GM12878 (cell line): ENCODE data around the gene GCKR.

Source experiments
- CBX5 ChIP-seq: sonication (generic); IDR thresholded peaks from 2 replicates; pipeline ENCODE4 v1.6.1; 2016; ENCODE audit warnings: low read depth, moderate library complexity, mild to moderate bottlenecking, inconsistent platforms
- CEBPB ChIP-seq, 2 experiments: fragments of 150-350 bp in 1 of 2; IDR thresholded peaks; 2 replicates each; pipeline ENCODE4 v1.6.1; 2012 to 2014; ENCODE audit warnings: low read depth in 2 of 2, low read length in 2 of 2, borderline replicate concordance in 1 of 2, inconsistent platforms in 1 of 2
- CREM ChIP-seq: IDR thresholded peaks from 2 replicates; pipeline ENCODE4 v1.6.1; 2014; ENCODE audit warnings: antibody characterized with exemption, low read depth
- EGR1 ChIP-seq, 2 experiments: IDR thresholded peaks; 1 replicate in 1 of 2; 2 replicates in 1 of 2; pipeline ENCODE4 v1.6.1; 2011 to 2012; ENCODE audit warnings: low read depth in 2 of 2, low read length in 2 of 2, borderline replicate concordance in 1 of 2, mild to moderate bottlenecking in 1 of 2, moderate library complexity in 1 of 2
- IKZF1 ChIP-seq: fragments of 450-650 bp; conservative IDR thresholded peaks from 2 replicates; pipeline ENCODE4 v1.6.1; 2017; ENCODE audit warnings: antibody characterized with exemption, mild to moderate bottlenecking
- RAD21 ChIP-seq: IDR thresholded peaks from 2 replicates; pipeline ENCODE4 v1.6.1; 2011; ENCODE audit warnings: mild to moderate bottlenecking, low read depth, low read length, moderate library complexity; ENCODE audit not compliant: insufficient read depth
- SREBF2 ChIP-seq: IDR thresholded peaks from 2 replicates; pipeline ENCODE4 v1.6.1; 2012; ENCODE audit warnings: mild to moderate bottlenecking, low read length
- TAF1 ChIP-seq: IDR thresholded peaks from 2 replicates; pipeline ENCODE4 v1.6.1; 2011; ENCODE audit warnings: mild to moderate bottlenecking, low read depth, low read length, borderline replicate concordance
- ZNF217 ChIP-seq: fragments of 450-650 bp; IDR thresholded peaks from 2 replicates; pipeline ENCODE4 v1.6.1; 2017; ENCODE audit warnings: antibody characterized with exemption, mild to moderate bottlenecking
- ZNF274 ChIP-seq: IDR thresholded peaks from one replicate; pipeline ENCODE4 v1.8.0; 2011; ENCODE audit not compliant: insufficient read length, insufficient read depth
- TF ChIP-seq, protein P1 (sequence below), 3 experiments: IDR thresholded peaks in 2 of 3; conservative IDR thresholded peaks in 1 of 3; 2 replicates each; pipeline ENCODE4 v1.5.1; 2011; ENCODE audit warnings: low read depth in 3 of 3, low read length in 3 of 3, mild to moderate bottlenecking in 3 of 3, control low read depth in 2 of 3, moderate library complexity in 2 of 3, inconsistent platforms in 1 of 3, mixed read lengths in 1 of 3; ENCODE audit not compliant: control insufficient read depth in 2 of 3, insufficient read depth in 1 of 3; ENCODE audit errors: extremely low read depth in 1 of 3
- TF ChIP-seq, protein P2 (sequence below): IDR thresholded peaks from 2 replicates; pipeline ENCODE4 v1.6.1; 2012; ENCODE audit warnings: low read depth, low read length, improper control_type of control experiment
- TF ChIP-seq, protein P3 (sequence below): IDR thresholded peaks from 2 replicates; pipeline ENCODE4 v1.6.1; 2012; ENCODE audit warnings: mild to moderate bottlenecking, low read depth, low read length

DNA sequence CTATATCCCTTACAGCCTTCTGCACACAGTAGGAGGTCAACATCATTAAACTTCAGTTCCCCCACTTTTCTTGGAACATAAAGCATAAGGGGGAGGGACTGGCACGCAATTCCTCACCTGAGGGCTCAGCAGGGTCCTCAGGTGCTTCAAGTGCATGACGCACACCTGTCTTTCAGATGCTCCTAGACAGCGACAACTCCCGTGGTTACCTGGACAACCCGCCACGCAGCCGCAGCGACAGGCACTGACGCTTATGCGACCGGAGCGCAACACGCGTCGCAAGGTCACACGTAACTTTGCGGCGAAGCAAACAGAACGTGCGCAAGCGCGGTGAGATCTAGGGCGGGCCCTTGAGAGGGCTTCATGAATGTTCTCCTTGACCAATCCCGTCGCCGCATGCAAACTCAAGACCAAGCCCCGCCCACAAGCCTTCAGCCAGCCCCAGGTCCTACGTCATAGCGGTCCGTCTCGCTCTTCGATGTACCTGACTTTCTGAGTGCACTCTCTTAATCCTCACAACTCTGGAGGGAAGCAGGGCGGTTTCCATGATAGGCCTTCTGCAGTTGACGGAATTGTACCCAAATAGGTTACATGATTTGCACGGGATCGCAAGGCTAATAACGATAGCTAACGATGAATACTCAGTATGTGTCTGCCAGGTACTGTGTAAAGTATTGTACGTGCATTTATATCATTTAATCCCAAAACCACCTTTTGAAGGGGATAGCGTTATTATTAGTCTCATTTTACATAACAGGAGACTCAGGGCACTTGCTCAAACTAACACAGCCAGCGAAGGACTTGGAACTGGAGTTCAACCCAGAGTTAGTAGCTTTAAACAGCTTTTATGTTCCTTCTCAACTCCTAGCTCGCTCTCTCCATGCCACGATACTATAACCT is 6.9 kb upstream of the GCKR start, which contains the start of gene IFT172:
- TF ChIP-seq ZNF274 (no peak), TAF1 (peak; percentile 43; the same call in 1 of the 2 replicates), RAD21 (no peak), ZNF217 (no peak), CBX5 (no peak), SREBF2 (no peak), IKZF1 (peak; percentile 41; the same call in 1 of the 2 replicates), CREM (peak; percentile 99), CEBPB (IDR thresholded peaks at IDR 0.05; ENCODE audit: borderline replicate concordance in 1 of 2, low read depth in 2 of 2, low read length in 2 of 2) (no peak), EGR1 (IDR thresholded peaks at IDR 0.05; ENCODE audit: borderline replicate concordance in 1 of 2, low read depth in 2 of 2, low read length in 2 of 2) (peak in 1 of 2 experiments; percentile 85; a peak in 1 of 3 replicates)
- TF ChIP-seq, protein P1, sequence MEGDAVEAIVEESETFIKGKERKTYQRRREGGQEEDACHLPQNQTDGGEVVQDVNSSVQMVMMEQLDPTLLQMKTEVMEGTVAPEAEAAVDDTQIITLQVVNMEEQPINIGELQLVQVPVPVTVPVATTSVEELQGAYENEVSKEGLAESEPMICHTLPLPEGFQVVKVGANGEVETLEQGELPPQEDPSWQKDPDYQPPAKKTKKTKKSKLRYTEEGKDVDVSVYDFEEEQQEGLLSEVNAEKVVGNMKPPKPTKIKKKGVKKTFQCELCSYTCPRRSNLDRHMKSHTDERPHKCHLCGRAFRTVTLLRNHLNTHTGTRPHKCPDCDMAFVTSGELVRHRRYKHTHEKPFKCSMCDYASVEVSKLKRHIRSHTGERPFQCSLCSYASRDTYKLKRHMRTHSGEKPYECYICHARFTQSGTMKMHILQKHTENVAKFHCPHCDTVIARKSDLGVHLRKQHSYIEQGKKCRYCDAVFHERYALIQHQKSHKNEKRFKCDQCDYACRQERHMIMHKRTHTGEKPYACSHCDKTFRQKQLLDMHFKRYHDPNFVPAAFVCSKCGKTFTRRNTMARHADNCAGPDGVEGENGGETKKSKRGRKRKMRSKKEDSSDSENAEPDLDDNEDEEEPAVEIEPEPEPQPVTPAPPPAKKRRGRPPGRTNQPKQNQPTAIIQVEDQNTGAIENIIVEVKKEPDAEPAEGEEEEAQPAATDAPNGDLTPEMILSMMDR (IDR thresholded peaks at IDR 0.05 in 2 of 3, conservative IDR thresholded peaks at IDR 0.05 in 1 of 3; ENCODE audit: control insufficient read depth in 2 of 3, extremely low read depth in 1 of 3, insufficient read depth in 1 of 3, low read depth in 3 of 3, low read length in 3 of 3): no peak
- TF ChIP-seq, protein P2, sequence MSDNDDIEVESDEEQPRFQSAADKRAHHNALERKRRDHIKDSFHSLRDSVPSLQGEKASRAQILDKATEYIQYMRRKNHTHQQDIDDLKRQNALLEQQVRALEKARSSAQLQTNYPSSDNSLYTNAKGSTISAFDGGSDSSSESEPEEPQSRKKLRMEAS: peak; percentile 88; the same call in 1 of the 2 replicates
- TF ChIP-seq, protein P3, sequence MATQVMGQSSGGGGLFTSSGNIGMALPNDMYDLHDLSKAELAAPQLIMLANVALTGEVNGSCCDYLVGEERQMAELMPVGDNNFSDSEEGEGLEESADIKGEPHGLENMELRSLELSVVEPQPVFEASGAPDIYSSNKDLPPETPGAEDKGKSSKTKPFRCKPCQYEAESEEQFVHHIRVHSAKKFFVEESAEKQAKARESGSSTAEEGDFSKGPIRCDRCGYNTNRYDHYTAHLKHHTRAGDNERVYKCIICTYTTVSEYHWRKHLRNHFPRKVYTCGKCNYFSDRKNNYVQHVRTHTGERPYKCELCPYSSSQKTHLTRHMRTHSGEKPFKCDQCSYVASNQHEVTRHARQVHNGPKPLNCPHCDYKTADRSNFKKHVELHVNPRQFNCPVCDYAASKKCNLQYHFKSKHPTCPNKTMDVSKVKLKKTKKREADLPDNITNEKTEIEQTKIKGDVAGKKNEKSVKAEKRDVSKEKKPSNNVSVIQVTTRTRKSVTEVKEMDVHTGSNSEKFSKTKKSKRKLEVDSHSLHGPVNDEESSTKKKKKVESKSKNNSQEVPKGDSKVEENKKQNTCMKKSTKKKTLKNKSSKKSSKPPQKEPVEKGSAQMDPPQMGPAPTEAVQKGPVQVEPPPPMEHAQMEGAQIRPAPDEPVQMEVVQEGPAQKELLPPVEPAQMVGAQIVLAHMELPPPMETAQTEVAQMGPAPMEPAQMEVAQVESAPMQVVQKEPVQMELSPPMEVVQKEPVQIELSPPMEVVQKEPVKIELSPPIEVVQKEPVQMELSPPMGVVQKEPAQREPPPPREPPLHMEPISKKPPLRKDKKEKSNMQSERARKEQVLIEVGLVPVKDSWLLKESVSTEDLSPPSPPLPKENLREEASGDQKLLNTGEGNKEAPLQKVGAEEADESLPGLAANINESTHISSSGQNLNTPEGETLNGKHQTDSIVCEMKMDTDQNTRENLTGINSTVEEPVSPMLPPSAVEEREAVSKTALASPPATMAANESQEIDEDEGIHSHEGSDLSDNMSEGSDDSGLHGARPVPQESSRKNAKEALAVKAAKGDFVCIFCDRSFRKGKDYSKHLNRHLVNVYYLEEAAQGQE: no peak
